Measurements from ENCODE around the gene ZNF578. TPM values are rescaled to one million over a fixed set of nuclear protein-coding genes. Genes with fewer than 3 reads are reported as not detected.
"Not testable (repeated sequence)": the region's sequence is repeated elsewhere in the genome, so short reads cannot be mapped to it uniquely, and the experiment has no call there.

The ZNF578 gene
- total RNA-seq, 2 donors from 2014 or later = 1.5 to 1.6 TPM

- no peak for DNase-seq (ENCODE audit: low spot score)
- peaks cover 66% of the 10 kb centered on the region for H3K36me3 ChIP-seq
- H3K27me3 ChIP-seq = no peaks in the 10 kb centered on the region
- no peak overlapping the region for H3K4me3 ChIP-seq
- TF ChIP-seq, protein P1, sequence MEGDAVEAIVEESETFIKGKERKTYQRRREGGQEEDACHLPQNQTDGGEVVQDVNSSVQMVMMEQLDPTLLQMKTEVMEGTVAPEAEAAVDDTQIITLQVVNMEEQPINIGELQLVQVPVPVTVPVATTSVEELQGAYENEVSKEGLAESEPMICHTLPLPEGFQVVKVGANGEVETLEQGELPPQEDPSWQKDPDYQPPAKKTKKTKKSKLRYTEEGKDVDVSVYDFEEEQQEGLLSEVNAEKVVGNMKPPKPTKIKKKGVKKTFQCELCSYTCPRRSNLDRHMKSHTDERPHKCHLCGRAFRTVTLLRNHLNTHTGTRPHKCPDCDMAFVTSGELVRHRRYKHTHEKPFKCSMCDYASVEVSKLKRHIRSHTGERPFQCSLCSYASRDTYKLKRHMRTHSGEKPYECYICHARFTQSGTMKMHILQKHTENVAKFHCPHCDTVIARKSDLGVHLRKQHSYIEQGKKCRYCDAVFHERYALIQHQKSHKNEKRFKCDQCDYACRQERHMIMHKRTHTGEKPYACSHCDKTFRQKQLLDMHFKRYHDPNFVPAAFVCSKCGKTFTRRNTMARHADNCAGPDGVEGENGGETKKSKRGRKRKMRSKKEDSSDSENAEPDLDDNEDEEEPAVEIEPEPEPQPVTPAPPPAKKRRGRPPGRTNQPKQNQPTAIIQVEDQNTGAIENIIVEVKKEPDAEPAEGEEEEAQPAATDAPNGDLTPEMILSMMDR (IDR thresholded peaks at IDR 0.05) = no peak
- no peak overlapping the region for H3K27ac ChIP-seq
- H3K4me1 ChIP-seq = no peaks in the 10 kb centered on the region
- peaks cover 21 to 72% of the 10 kb centered on the region in 2 donors for H3K9me3 ChIP-seq
These were observed 104.1 kb downstream of the ZNF578 start for GRCh38 chr19:52557231-52557995.

DNA sequence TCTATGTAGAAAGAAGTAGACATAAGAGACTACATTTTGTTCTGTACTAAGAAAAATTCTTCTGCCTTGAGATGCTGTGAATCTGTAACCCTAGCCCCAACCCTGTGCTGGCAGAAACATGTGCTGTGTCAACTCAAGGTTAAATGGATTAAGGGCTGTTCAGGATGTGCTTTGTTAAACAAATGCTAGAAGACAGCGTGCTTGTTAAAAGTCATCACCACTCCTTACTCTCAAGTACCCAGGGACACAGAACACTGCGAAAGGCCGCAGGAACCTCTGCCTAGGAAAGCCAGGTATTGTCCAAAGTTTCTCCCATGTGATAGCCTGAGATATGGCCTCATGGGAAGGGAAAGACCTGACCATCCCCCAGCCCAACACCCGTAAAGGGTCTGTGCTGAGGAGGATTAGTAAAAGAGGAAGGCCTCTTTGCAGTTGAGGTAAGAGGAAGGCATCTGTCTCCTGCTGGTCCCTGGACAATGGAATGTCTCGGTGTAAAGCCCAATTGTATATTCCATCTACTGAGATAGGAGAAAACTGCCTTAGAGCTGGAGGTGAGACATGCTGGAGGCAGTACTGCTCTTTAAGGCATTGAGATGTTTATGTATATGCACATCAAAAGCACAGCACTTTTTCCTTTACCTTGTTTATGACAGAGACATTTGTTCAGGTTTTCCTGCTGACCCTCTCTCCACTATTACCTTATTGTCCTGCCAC, 105.5 kb downstream of the ZNF578 start:
- H3K9me3 ChIP-seq = peaks cover 15 to 66% of the 10 kb centered on the region in 2 donors
- H3K4me1 ChIP-seq; H3K27me3 ChIP-seq; H3K4me3 ChIP-seq; H3K27ac ChIP-seq; DNase-seq (ENCODE audit: low spot score): not testable (repeated sequence)
- H3K36me3 ChIP-seq = peaks cover 51% of the 10 kb centered on the region

GRCh38 chr19:52561611-52562010, 108.3 kb downstream of the ZNF578 start:
- H3K4me1 ChIP-seq; DNase-seq (ENCODE audit: low spot score); H3K4me3 ChIP-seq; H3K27ac ChIP-seq; H3K27me3 ChIP-seq: not testable (repeated sequence)
- H3K36me3 ChIP-seq = peaks cover 27% of the 10 kb centered on the region
- peaks cover 0 to 44% of the 10 kb centered on the region in 2 donors for H3K9me3 ChIP-seq

Other genes with a start within 250 kb of the ZNF578 start
- gene ZNF766, start 184.0 kb upstream of the ZNF578 start, total RNA-seq = 1 to 10 TPM; 4.1 to 5.0 TPM
- 1 to 10 TPM; 8.6 to 9.2 TPM for gene ZNF480, start 156.4 kb upstream of the ZNF578 start, total RNA-seq
- 1 to 10 TPM; 1.9 to 7.1 TPM for gene ZNF610, start 117.3 kb upstream of the ZNF578 start, total RNA-seq
- gene ZNF880, start 83.6 kb upstream of the ZNF578 start, total RNA-seq = 10 to 100 TPM; 19.6 to 20.5 TPM
- 10 to 100 TPM in 1 of 2 donors, 1 to 10 TPM in 1; 9.4 to 16.7 TPM for gene ZNF528, start 55.7 kb upstream of the ZNF578 start, total RNA-seq
- under 1 TPM in 1 of 2 donors, not detected in 1; 0.16 TPM for gene ZNF534, start 24.4 kb upstream of the ZNF578 start, total RNA-seq
- gene ZNF808, start 74.1 kb downstream of the ZNF578 start, total RNA-seq = 10 to 100 TPM; 22.0 to 30.3 TPM
- gene ZNF701, start 116.7 kb downstream of the ZNF578 start, total RNA-seq = 10 to 100 TPM; 12.7 to 13.6 TPM
- gene ZNF83, start 184.8 kb downstream of the ZNF578 start, total RNA-seq = 10 to 100 TPM; 16.6 to 24.4 TPM